Fibroblast of pulmonary artery (primary cell): ENCODE measurements around the gene UBXN1.
A peak's percentile ranks its signal among the peaks of the same experiment; 100 is the strongest.

Experiments used
- DNase-seq: peaks from one replicate; pipeline ENCODE4 v3.0.0-alpha.2; 2010; ENCODE audit warnings: low read depth
- H3K4me3 ChIP-seq: replicated peaks from 2 replicates; pipeline ENCODE4 v1.5.1; 2011; ENCODE audit warnings: low read depth, mild to moderate bottlenecking, control low read depth, low read length, moderate library complexity
- CTCF ChIP-seq: IDR thresholded peaks from 2 replicates; pipeline ENCODE4 v1.5.1; 2011; ENCODE audit warnings: mild to moderate bottlenecking, control low read depth, low read length, inconsistent platforms; ENCODE audit errors: missing control alignments

Gene UBXN1

DNA sequence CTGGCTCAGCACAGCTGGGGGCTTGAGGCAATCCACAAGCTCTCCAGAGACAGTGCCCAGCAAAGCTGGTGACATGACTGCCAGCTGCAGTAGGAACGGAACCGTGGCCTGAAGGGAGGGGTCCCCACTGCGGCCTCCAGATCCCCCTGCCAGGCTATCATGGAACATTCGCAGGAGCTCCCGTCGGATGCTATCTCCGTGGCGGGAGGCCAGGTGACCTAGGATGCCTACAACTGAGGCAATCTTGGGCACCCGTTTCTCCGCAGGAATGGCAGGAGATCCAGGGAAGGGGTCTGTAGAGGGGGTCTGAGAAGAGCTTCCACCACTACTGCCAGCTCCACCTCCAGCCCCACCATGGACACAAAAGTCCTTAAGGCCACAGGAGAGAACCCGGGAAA, 29.9 kb downstream of the UBXN1 start:
- no peak for DNase-seq
- TF ChIP-seq CTCF, result no peak
- no peak overlapping the region for H3K4me3 ChIP-seq

GRCh38 chr11:62648185-62648966, 30.5 kb downstream of the UBXN1 start:
- TF ChIP-seq CTCF, result no peak
- H3K4me3 ChIP-seq, result no peak overlapping the region
- no peak for DNase-seq

- no peak for DNase-seq
- no peak for TF ChIP-seq CTCF
- no peak overlapping the region for H3K4me3 ChIP-seq
These were observed 31.3 kb downstream of the UBXN1 start for GRCh38 chr11:62647609-62648005.

DNA sequence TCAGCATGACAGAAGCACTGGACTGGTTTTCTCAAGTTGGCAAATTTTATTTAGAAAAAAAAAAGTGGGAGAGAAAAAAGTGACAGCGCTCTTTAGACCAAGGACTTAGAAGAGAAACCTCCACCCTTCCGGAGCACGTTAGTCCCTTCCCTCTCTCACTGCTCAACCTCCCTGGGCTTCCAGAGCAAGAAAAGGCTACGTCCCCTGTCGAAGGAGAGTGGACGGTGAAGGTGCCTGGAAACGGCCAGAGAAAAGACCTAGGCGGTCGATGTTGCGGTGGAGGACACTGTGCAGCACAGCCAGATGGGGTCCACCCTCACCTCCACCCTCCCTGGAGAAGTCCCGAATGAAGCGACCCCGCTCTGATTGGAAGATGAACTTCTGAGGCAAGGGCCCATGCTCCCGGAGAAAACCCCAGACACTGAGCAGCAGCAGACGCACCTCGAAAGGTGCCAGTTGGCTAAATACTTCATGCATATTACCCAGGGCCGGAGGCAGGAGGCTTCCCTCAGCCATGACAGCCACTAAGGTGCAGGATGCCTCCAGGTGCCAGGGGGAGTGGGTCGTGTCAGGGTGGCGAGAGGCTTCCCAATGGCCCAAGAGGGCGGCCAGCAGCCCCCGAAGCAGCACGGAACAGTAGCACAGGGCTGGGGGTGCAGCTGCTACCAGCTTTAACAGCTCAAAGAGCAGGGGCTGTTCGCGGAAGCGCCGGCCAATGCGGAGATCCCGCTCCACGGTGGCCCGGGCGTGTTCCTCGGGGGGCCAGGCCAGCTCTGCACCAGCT, 31.9 kb downstream of the UBXN1 start:
- no peak overlapping the region for H3K4me3 ChIP-seq
- no peak for TF ChIP-seq CTCF

GRCh38 chr11:62645946-62646824, 32.7 kb downstream of the UBXN1 start, which contains the start of gene GANAB:
Gene GANAB, minus strand, starts transcription at chr11:62646613. Its CDS starts 14 bp downstream, at chr11:62646599.
- peak; percentile 97 for DNase-seq
- TF ChIP-seq CTCF, result no peak
- H3K4me3 ChIP-seq, result peak within 1 kb of the TSS; percentile 92

More for the DNA sequence above, 31.9 kb downstream of the UBXN1 start:
- no peak for DNase-seq

GRCh38 chr11:62645671-62645945, 33.3 kb downstream of the UBXN1 start:
- TF ChIP-seq CTCF, result no peak
- H3K4me3 ChIP-seq, result peak overlapping the region; percentile 92
- no peak for DNase-seq
